ENCODE results near the gene TMEM223.

DNA sequence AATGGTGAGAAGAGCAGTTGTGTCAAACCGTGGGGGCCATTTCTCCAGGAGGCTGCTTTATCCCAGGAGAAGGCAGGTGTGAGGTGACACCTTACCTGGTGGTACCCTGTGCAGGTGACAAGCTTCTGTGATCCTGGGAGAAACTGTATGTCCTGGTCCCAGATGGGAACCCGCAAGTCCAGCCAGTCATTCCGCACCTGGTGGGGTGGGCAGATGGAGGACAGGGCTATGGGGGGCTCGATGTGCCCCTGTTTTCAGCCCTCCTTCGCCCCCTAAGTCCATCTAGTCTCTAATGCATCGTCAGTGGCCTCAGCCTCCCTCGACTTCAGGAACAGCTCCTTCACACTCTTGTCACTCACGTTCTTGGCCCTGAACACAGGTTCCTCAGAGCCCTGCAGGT lies 43.5 kb upstream of the TMEM223 start:
- TF ChIP-seq POLR2A (IDR thresholded peaks at IDR 0.05), result no peak
- TF ChIP-seq, protein P1, sequence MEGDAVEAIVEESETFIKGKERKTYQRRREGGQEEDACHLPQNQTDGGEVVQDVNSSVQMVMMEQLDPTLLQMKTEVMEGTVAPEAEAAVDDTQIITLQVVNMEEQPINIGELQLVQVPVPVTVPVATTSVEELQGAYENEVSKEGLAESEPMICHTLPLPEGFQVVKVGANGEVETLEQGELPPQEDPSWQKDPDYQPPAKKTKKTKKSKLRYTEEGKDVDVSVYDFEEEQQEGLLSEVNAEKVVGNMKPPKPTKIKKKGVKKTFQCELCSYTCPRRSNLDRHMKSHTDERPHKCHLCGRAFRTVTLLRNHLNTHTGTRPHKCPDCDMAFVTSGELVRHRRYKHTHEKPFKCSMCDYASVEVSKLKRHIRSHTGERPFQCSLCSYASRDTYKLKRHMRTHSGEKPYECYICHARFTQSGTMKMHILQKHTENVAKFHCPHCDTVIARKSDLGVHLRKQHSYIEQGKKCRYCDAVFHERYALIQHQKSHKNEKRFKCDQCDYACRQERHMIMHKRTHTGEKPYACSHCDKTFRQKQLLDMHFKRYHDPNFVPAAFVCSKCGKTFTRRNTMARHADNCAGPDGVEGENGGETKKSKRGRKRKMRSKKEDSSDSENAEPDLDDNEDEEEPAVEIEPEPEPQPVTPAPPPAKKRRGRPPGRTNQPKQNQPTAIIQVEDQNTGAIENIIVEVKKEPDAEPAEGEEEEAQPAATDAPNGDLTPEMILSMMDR (IDR thresholded peaks at IDR 0.05), result no peak
